Measurements from ENCODE around the gene PCP2. TPM values are rescaled to one million over a fixed set of nuclear protein-coding genes. Genes with fewer than 3 reads are reported as not detected.

PCP2 gene
- total and polyA plus RNA-seq, 2 of the 13 experiments (the other 11 are each of a cell fraction or from before 2014, with no cell fraction given) = 0.62 TPM; not detected in 1

- peak; percentile 62; the same call in 1 of the 2 replicates for TF ChIP-seq SNAPC4 (CRISPR knock-in tag; IDR thresholded peaks at IDR 0.05)
- TF ChIP-seq ZNF557 (CRISPR knock-in tag; IDR thresholded peaks at IDR 0.05) = no peak
- TF ChIP-seq, protein P1, sequence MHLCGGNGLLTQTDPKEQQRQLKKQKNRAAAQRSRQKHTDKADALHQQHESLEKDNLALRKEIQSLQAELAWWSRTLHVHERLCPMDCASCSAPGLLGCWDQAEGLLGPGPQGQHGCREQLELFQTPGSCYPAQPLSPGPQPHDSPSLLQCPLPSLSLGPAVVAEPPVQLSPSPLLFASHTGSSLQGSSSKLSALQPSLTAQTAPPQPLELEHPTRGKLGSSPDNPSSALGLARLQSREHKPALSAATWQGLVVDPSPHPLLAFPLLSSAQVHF (CRISPR knock-in tag; IDR thresholded peaks at IDR 0.05) = no peak
- no peak for TF ChIP-seq AGO2 (optimal IDR thresholded peaks at IDR 0.05; ENCODE audit: low read depth, low read length)
- TF ChIP-seq ZNF326 (CRISPR knock-in tag; IDR thresholded peaks at IDR 0.05; ENCODE audit: borderline replicate concordance) = no peak
- TF ChIP-seq NFE2 (CRISPR knock-in tag; IDR thresholded peaks at IDR 0.05) = no peak
- TF ChIP-seq MLX (CRISPR knock-in tag; IDR thresholded peaks at IDR 0.05) = peak; percentile 75
- TF ChIP-seq GFI1 (CRISPR knock-in tag; IDR thresholded peaks at IDR 0.05; ENCODE audit: borderline replicate concordance) = peak; percentile 47; the same call in 1 of the 2 replicates
- TF ChIP-seq MTERF4 (CRISPR knock-in tag; IDR thresholded peaks at IDR 0.05) = no peak
- no peak for TF ChIP-seq ZZZ3 (CRISPR knock-in tag; IDR thresholded peaks at IDR 0.05; ENCODE audit: borderline replicate concordance)
- TF ChIP-seq ZNF407 (CRISPR knock-in tag; IDR thresholded peaks at IDR 0.05; ENCODE audit: not compliant biosample characterization) = no peak
- TF ChIP-seq TBX3 (IDR thresholded peaks at IDR 0.05; ENCODE audit: borderline replicate concordance) = peak; percentile 92; the same call in 1 of the 2 replicates
- no peak for TF ChIP-seq ZNF629 (CRISPR knock-in tag; conservative IDR thresholded peaks at IDR 0.05)
Measured at GRCh38 chr19:7652061-7652641, 18.6 kb upstream of the PCP2 start (continued).
